ENCODE results near the gene KLK10.

DNA sequence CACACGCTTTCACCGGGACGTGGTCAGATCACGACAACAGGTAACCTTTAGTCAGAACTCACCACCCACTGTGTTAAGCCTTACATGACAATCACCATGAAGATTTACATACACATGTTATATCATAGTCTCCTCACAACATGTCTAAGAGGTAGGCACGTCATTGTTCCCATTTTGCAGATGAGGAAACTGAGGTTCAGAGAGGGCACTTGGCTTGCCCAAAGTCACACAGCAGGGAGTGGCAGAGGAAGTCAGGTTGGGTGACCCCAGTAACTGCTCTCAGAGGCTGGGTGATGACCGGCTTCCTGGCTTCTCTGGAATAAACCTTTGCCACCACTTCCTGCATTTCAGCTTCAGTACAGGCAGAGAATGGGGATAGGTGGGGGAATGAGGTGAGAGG, 5.3 kb downstream of the KLK10 start:
- TF ChIP-seq, protein P1, sequence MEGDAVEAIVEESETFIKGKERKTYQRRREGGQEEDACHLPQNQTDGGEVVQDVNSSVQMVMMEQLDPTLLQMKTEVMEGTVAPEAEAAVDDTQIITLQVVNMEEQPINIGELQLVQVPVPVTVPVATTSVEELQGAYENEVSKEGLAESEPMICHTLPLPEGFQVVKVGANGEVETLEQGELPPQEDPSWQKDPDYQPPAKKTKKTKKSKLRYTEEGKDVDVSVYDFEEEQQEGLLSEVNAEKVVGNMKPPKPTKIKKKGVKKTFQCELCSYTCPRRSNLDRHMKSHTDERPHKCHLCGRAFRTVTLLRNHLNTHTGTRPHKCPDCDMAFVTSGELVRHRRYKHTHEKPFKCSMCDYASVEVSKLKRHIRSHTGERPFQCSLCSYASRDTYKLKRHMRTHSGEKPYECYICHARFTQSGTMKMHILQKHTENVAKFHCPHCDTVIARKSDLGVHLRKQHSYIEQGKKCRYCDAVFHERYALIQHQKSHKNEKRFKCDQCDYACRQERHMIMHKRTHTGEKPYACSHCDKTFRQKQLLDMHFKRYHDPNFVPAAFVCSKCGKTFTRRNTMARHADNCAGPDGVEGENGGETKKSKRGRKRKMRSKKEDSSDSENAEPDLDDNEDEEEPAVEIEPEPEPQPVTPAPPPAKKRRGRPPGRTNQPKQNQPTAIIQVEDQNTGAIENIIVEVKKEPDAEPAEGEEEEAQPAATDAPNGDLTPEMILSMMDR (IDR thresholded peaks at IDR 0.05): no peak
- no peak for TF ChIP-seq POLR2A (IDR thresholded peaks at IDR 0.05)
